Esophagus (tissue), 2 donors: ENCODE measurements around the gene LYPD5. TPM values are rescaled to one million over a fixed set of nuclear protein-coding genes. Genes with fewer than 3 reads are reported as not detected.

ENCODE experiments used
- H3K27ac ChIP-seq, 2 donors: one replicate each; pipeline ENCODE4 v1.5.1; 2013; ENCODE audit warnings: low read depth in 2 of 2, mild to moderate bottlenecking in 2 of 2, inconsistent platforms in 1 of 2, low read length in 1 of 2, moderate library complexity in 1 of 2
- H3K27me3 ChIP-seq, 2 donors: one replicate each; pipeline ENCODE4 v1.6.1; 2013; ENCODE audit warnings: low read length in 2 of 2, control low read depth in 1 of 2, mild to moderate bottlenecking in 1 of 2; ENCODE audit not compliant: insufficient read depth in 2 of 2, control insufficient read depth in 1 of 2
- H3K36me3 ChIP-seq, 2 donors: one replicate each; pipeline ENCODE4 v1.6.1; 2013; ENCODE audit warnings: low read length in 1 of 2; ENCODE audit not compliant: control insufficient read depth in 2 of 2, insufficient read depth in 2 of 2
- H3K4me1 ChIP-seq, 2 donors: one replicate each; pipeline ENCODE4 v1.6.1; 2013; ENCODE audit warnings: low read length in 1 of 2; ENCODE audit not compliant: control insufficient read depth in 2 of 2, insufficient read depth in 2 of 2
- H3K4me3 ChIP-seq, 2 donors: one replicate each; pipeline ENCODE4 v1.5.1; 2013; ENCODE audit warnings: low read length in 2 of 2, mild to moderate bottlenecking in 2 of 2, low read depth in 1 of 2, moderate library complexity in 1 of 2
- H3K9me3 ChIP-seq, 2 donors: one replicate each; pipeline ENCODE4 v1.6.1; 2013; ENCODE audit warnings: mild to moderate bottlenecking in 2 of 2, low read depth in 1 of 2, low read length in 1 of 2, moderate library complexity in 1 of 2; ENCODE audit not compliant: control insufficient read depth in 2 of 2, insufficient read depth in 1 of 2
- WGBS, 2 donors: extraction: QIAGEN DNeasy Blood & Tissue Kit; methylation state at CpG; one replicate each; pipeline ENCODE4 v1.1.7; 2013; 5-methylcytosine and 5-hydroxymethylcytosine counted together
- polyA plus RNA-seq, 2 donors: library from polyadenylated mRNA; stranded (reverse); fragments of 200-250 nt; gene quantifications; one replicate each; pipeline ENCODE4 v1.2.3, GENCODE V29; 2013
- donor health status: healthy with polysubstance abuse.
- donor health status: Bipolar disorder and iron deficiency.

Gene LYPD5
- polyA plus RNA-seq, 2 donors = 3.8 to 12.3 TPM

DNA sequence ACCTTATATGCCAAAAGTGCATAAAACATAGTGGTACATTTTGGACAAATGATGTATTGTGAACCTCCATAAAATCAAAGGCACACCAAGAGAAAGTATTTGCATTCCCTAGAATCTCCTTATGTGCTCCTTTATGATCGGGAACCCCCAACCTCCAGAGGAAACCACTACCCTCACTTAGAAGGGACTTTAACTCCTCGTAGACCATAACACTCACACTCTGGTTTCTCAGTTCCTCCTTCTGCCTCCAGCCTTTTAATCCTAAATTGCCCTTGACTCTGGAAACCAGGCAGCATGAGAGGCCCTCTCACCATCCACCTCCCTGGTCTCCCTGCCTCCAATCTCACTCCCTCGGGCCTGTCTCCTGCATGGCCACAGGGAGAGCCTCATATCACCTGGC, 11.7 kb downstream of the LYPD5 start:
- 24 to 42% methylated on average over 3 of the region's 3 CpGs for whole genome bisulfite sequencing, 2 donors
- no peaks in the 10 kb centered on the region for H3K9me3 ChIP-seq
- no peaks in the 10 kb centered on the region for H3K27me3 ChIP-seq
- H3K4me3 ChIP-seq = no peak overlapping the region
- H3K27ac ChIP-seq = no peak overlapping the region
- H3K4me1 ChIP-seq = no peaks in the 10 kb centered on the region
- no peaks in the 10 kb centered on the region for H3K36me3 ChIP-seq

DNA sequence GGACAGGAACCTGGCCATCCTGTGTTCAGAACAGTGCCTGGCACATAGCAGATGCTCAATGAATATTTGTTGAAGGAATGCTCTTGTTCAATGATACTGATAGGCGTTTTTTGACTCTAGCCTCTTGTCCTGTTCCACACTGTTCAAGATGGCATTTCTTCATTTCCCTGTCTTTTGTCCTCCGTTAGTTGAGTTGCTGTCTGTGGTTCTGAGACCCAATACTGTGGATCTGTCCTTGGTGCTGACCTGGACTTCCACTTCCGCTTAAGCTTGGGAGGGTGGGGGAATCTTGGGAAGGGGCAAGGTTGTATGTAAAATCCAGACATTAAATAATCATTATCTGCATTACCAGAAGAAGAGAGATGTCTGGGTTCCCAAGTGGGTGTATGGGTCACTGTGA, 13.2 kb downstream of the LYPD5 start:
- WGBS, 2 donors = 4 to 13% methylated on average over 3 of the region's 3 CpGs
- H3K4me1 ChIP-seq = peaks cover 5 to 7% of the 10 kb centered on the region in 2 donors
- no peak overlapping the region for H3K27ac ChIP-seq
- no peak overlapping the region for H3K4me3 ChIP-seq
- no peaks in the 10 kb centered on the region for H3K27me3 ChIP-seq
- no peaks in the 10 kb centered on the region for H3K9me3 ChIP-seq
- H3K36me3 ChIP-seq = no peaks in the 10 kb centered on the region

DNA sequence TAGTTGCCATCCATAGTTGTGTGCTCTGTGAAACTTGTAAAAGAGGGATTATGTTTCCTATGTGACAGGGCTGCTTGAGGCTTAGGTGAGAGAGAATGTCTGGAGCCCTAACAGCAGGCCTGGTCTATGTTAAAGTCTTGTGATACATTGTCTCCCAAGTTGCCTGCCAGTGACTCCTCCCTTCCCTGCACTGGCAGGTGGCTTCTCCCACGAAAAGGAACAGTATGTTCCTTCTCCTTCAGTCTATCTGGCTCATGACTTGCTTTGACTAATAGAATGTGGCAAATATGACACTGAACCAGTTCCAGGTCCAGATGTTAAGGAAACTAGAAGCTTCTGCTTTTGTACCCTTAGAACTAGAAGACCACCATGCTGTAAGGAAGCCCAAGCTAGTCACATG, 15.6 kb downstream of the LYPD5 start:
- WGBS, 2 donors = 32 to 46% methylated on average over 1 of the region's 1 CpG
- H3K4me1 ChIP-seq = peaks cover 5 to 21% of the 10 kb centered on the region in 2 donors
- H3K9me3 ChIP-seq = no peaks in the 10 kb centered on the region
- H3K27ac ChIP-seq = no peak overlapping the region
- no peaks in the 10 kb centered on the region for H3K27me3 ChIP-seq
- H3K36me3 ChIP-seq = no peaks in the 10 kb centered on the region
- H3K4me3 ChIP-seq = no peak overlapping the region

DNA sequence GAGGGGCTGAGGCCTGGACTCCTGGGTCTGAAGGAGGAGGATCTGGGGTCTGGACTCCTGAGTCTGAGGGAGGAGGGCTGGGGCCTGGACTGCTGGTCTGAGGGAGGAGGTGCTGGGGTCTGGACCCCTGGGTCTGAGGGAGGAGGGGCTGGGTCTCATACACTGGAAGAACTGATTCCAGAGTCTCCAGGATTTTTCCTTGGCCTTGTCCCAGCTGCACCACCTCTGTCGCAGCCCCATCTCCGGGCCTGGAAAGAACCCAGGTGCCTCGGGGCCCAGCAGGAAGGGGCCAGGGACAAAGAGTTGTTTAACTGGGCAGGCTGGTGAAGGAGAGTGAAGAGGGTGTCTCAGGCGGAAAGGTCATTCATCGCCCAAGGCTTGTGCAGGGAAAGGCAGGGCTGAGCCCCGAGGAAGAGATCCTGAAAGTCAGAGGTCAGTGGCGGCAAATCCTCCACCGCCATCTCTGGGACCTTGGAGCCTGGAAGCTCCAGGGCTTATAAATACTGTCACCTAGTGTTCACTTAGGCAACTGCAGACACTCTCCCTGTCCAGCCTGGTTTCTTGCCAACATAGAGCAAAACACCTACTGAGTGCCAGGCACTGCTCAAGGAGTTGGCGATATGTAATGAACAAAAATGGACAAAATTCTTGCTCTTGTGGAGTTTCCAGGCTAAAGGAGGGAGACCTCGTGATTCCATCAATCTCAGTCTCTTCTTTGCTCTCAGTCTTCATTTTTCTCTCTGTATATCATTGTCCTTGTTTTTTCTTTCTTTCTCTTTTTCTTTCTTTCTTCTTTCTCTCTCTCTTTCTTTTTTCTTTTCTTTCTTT, 17.1 kb downstream of the LYPD5 start:
- no peak overlapping the region for H3K4me3 ChIP-seq
- no peaks in the 10 kb centered on the region for H3K27me3 ChIP-seq
- H3K9me3 ChIP-seq = no peaks in the 10 kb centered on the region
- WGBS, 2 donors = 6 to 9% methylated on average over 10 of the region's 10 CpGs
- H3K27ac ChIP-seq = peak overlapping the region; percentile 40 to 69
- H3K36me3 ChIP-seq = no peaks in the 10 kb centered on the region
- peaks cover 5 to 30% of the 10 kb centered on the region in 2 donors for H3K4me1 ChIP-seq

DNA sequence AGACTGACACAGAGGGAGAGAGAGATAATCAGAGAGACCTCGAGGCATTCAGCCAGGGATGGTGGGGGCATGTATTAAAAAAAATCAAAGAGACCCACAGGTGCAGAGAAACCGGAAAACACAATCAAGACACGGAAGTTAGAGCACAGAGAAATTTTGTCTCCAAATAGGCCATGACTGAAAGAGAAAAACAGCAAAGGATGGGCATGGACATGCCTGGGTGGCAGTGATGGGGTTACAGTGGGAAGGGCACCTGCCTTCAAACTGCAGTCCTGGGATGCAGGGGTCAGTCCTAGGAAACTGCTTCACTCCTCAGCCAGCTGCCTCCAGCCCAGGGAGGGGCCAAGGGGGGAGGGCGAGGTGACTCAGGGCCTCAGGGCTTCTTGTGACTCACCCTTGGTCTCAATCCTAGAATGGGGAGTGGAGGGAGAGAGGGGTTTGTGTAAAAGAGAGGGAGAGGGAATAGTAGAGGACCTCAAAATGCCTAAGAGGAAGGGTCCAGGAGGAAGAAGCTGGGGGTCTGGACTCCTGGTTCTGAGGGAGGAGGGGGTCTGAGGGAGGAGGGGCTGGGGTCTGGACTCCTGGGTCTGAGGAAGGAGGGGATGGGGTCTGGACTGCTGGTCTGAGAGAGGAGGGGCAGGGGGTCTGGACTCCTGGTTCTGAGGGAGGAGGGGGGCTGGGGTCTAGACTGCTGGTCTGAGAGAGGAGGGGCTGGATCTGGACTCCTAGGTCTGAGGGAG, 17.8 kb downstream of the LYPD5 start:
- Histone ChIP-seq H3K9me3 (no peaks in the 10 kb centered on the region), H3K4me3 (no peak overlapping the region), H3K27me3 (no peaks in the 10 kb centered on the region), H3K27ac (peak overlapping the region; percentile 40 to 69), H3K4me1 (peaks cover 5 to 30% of the 10 kb centered on the region in 2 donors), H3K36me3 (no peaks in the 10 kb centered on the region)
- 30 to 42% methylated on average over 4 of the region's 4 CpGs for WGBS, 2 donors

DNA sequence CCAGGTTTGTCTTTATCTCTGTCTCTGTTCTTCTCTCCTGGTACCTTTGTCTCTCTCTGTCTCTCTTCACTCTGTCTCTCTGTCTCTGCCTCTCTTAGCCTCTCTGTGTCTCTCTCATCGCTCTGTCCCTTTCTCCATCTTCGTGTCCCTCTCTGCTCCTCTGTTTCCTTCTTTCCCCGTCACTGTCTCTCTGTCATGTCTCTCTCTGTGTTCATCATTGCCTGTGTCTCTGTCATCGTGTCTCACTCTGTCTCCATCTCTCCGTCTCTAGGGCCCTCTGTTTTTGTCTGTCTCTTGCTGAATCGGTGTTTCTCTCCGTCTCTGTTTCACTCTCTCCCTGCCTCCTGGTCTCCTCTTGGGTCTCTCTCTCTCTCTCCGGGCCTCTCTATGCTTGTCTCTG, 18.6 kb downstream of the LYPD5 start:
- H3K27me3 ChIP-seq = no peaks in the 10 kb centered on the region
- no peak overlapping the region for H3K4me3 ChIP-seq

DNA sequence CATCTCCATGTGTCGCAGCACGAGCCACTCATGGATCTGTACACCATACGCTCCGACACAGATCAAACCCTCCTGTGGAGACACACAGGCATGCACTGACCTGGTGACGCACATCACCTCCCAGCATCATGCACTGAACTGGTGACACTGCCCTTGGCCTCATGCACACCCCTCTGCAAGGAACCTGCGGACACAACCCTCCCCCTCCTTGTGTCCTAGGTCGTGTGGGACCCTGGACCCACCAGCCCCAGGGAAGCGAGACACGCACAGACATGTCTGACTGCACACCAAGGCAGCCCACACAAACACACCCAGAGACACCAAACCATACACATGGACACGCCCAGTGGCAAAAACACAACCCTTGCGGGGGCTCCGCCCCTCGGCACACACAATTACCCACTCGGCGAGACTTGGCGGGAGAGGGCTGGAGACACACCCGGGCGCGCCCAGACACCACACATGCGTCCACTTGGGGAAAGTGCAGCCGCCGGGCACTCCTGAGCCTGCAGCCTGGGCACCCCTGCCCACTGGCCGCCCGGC, 19.5 kb downstream of the LYPD5 start:
- Histone ChIP-seq H3K36me3 (no peaks in the 10 kb centered on the region), H3K9me3 (no peaks in the 10 kb centered on the region), H3K27me3 (no peaks in the 10 kb centered on the region), H3K4me1 (peaks cover 5 to 30% of the 10 kb centered on the region in 2 donors), H3K4me3 (no peak overlapping the region), H3K27ac (peak overlapping the region in 1 of 2 donors; percentile 51)
- 49 to 54% methylated on average over 24 of the region's 24 CpGs for WGBS, 2 donors

More for the DNA sequence above, 18.6 kb downstream of the LYPD5 start:
- Histone ChIP-seq H3K27ac (peak overlapping the region in 1 of 2 donors; percentile 69), H3K36me3 (no peaks in the 10 kb centered on the region), H3K9me3 (no peaks in the 10 kb centered on the region), H3K4me1 (peaks cover 5 to 30% of the 10 kb centered on the region in 2 donors)
- WGBS, 2 donors = 81% methylated on average over 8 of the region's 8 CpGs

DNA sequence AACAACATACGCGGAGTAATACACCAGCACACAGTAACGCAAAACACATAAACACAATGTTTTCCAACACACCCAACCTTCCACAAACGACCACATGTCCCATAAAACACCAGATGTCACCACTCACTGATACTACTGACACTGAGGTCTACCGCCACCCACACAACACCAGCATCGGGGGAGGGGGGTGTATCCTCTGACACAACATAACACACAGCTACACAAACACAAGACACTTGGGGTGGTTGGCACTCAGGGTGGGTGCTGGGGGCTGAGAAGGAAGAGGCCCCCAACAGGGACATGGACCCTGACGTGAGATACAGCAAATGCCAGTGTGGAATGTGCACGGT, 20.0 kb downstream of the LYPD5 start:
- Histone ChIP-seq H3K4me3 (no peak overlapping the region), H3K27ac (peak overlapping the region in 1 of 2 donors; percentile 51), H3K36me3 (no peaks in the 10 kb centered on the region), H3K4me1 (peaks cover 5 to 30% of the 10 kb centered on the region in 2 donors), H3K9me3 (no peaks in the 10 kb centered on the region), H3K27me3 (no peaks in the 10 kb centered on the region)
- 52 to 61% methylated on average over 8 of the region's 8 CpGs for WGBS, 2 donors

DNA sequence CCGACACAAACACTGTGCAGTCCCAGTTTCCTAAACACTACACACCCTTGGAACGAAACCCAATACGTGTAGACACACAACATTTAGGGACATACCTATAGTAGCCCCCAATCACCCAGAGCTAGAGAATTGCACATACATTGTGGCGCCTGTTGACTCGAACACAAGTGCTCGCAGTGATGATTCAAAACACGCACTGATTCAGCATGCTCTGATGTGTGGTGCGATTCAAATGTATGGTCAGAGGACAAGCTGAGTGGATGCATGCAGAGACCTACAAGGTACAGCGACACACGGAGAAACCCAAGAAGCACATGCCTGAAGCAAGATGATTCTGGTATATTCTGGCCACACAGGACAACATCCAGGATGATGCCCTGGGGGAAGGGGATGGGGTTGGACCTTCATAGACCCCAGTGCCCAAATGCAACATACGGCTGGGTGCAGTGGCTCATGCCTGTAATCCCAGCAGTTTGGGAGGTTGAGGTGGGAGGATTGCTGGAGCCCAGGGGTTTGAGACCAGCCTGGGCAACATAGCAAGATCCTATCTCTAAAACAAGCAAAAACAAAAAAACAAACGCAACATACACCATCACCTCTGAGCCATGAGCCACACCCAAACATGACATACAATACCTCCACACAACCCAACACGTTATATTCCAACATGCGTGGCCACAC, 20.5 kb downstream of the LYPD5 start:
- H3K4me3 ChIP-seq = no peak overlapping the region
- H3K36me3 ChIP-seq = no peaks in the 10 kb centered on the region
- H3K27me3 ChIP-seq = no peaks in the 10 kb centered on the region
- 75 to 78% methylated on average over 14 of the region's 14 CpGs for WGBS, 2 donors
- H3K4me1 ChIP-seq = peaks cover 5 to 30% of the 10 kb centered on the region in 2 donors
- no peaks in the 10 kb centered on the region for H3K9me3 ChIP-seq
- peak overlapping the region in 1 of 2 donors; percentile 58 for H3K27ac ChIP-seq
